Vagina (tissue), 2 donors: ENCODE results near the gene PDE8A.

Experiments
- CTCF ChIP-seq, 3 experiments: fragments of 450-650 bp in 2 of 3; fragments of 200-600 bp in 1 of 3; sonication (generic) in 1 of 3; IDR thresholded peaks; one replicate each; pipeline ENCODE4 v1.5.1; 2017 to 2019; ENCODE audit warnings: antibody characterized with exemption in 3 of 3, mild to moderate bottlenecking in 2 of 3, moderate library complexity in 2 of 3
- POLR2A ChIP-seq, 2 donors: fragments of 450-650 bp; IDR thresholded peaks; one replicate each; pipeline ENCODE4 v1.6.1; 2017; ENCODE audit warnings: antibody characterized with exemption in 2 of 2, mild to moderate bottlenecking in 2 of 2, moderate library complexity in 2 of 2

- no peak for TF ChIP-seq CTCF (IDR thresholded peaks at IDR 0.05)
- no peak for TF ChIP-seq POLR2A (IDR thresholded peaks at IDR 0.05)
Observed at GRCh38 chr15:85033148-85033547, 51.5 kb downstream of the PDE8A start.
